ENCODE data around the gene USP33. TPM values are rescaled to one million over a fixed set of nuclear protein-coding genes. Genes with fewer than 3 reads are reported as not detected.
A peak's percentile ranks its signal among the peaks of the same experiment; 100 is the strongest.

USP33 gene
- total and polyA plus RNA-seq, 2 of the 13 experiments (the other 11 are each of a cell fraction or from before 2014, with no cell fraction given): 32.0 to 49.1 TPM

DNA sequence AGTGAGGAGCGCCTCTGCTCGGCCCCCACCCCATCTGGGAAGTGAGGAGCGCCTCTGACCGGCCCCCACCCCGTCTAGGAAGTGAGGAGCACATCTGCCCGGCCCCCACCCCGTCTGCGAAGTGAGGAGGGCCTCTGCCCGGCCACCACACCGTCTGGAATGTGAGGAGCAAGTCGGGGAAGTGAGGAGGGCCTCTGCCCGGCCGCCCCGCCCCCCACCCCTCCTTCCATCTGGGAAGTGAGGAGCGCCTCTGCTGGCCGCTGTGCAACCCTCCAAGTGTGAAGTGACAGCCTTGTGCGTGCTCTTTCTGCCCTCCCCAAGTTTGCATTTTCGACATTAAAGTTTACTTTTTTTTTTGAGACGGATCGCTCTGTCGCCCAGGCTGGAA, 72.1 kb downstream of the USP33 start (continued):
- TF ChIP-seq, protein P1, sequence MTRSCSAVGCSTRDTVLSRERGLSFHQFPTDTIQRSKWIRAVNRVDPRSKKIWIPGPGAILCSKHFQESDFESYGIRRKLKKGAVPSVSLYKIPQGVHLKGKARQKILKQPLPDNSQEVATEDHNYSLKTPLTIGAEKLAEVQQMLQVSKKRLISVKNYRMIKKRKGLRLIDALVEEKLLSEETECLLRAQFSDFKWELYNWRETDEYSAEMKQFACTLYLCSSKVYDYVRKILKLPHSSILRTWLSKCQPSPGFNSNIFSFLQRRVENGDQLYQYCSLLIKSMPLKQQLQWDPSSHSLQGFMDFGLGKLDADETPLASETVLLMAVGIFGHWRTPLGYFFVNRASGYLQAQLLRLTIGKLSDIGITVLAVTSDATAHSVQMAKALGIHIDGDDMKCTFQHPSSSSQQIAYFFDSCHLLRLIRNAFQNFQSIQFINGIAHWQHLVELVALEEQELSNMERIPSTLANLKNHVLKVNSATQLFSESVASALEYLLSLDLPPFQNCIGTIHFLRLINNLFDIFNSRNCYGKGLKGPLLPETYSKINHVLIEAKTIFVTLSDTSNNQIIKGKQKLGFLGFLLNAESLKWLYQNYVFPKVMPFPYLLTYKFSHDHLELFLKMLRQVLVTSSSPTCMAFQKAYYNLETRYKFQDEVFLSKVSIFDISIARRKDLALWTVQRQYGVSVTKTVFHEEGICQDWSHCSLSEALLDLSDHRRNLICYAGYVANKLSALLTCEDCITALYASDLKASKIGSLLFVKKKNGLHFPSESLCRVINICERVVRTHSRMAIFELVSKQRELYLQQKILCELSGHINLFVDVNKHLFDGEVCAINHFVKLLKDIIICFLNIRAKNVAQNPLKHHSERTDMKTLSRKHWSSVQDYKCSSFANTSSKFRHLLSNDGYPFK (CRISPR knock-in tag; IDR thresholded peaks at IDR 0.05; ENCODE audit: borderline replicate concordance): no peak; the same call in 1 of the 2 replicates
- TF ChIP-seq ZNF235 (CRISPR knock-in tag; IDR thresholded peaks at IDR 0.05; ENCODE audit: borderline replicate concordance) (no peak), KLF15 (CRISPR knock-in tag; IDR thresholded peaks at IDR 0.05; ENCODE audit: borderline replicate concordance) (no peak), CREB1 (IDR thresholded peaks at IDR 0.05) (no peak), CREB1 (CRISPR knock-in tag; IDR thresholded peaks at IDR 0.05) (no peak), ZNF629 (CRISPR knock-in tag; conservative IDR thresholded peaks at IDR 0.05) (no peak), CENPT (CRISPR knock-in tag; IDR thresholded peaks at IDR 0.05; ENCODE audit: low read depth) (no peak), RBFOX2 (IDR thresholded peaks at IDR 0.05; ENCODE audit: low read depth, low read length) (0 out of 2 replicates have a peak, but pooled peaks have one; percentile 27)
- TF ChIP-seq, protein P2, sequence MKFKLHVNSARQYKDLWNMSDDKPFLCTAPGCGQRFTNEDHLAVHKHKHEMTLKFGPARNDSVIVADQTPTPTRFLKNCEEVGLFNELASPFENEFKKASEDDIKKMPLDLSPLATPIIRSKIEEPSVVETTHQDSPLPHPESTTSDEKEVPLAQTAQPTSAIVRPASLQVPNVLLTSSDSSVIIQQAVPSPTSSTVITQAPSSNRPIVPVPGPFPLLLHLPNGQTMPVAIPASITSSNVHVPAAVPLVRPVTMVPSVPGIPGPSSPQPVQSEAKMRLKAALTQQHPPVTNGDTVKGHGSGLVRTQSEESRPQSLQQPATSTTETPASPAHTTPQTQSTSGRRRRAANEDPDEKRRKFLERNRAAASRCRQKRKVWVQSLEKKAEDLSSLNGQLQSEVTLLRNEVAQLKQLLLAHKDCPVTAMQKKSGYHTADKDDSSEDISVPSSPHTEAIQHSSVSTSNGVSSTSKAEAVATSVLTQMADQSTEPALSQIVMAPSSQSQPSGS (CRISPR knock-in tag; IDR thresholded peaks at IDR 0.05): no peak
- TF ChIP-seq, protein P3, sequence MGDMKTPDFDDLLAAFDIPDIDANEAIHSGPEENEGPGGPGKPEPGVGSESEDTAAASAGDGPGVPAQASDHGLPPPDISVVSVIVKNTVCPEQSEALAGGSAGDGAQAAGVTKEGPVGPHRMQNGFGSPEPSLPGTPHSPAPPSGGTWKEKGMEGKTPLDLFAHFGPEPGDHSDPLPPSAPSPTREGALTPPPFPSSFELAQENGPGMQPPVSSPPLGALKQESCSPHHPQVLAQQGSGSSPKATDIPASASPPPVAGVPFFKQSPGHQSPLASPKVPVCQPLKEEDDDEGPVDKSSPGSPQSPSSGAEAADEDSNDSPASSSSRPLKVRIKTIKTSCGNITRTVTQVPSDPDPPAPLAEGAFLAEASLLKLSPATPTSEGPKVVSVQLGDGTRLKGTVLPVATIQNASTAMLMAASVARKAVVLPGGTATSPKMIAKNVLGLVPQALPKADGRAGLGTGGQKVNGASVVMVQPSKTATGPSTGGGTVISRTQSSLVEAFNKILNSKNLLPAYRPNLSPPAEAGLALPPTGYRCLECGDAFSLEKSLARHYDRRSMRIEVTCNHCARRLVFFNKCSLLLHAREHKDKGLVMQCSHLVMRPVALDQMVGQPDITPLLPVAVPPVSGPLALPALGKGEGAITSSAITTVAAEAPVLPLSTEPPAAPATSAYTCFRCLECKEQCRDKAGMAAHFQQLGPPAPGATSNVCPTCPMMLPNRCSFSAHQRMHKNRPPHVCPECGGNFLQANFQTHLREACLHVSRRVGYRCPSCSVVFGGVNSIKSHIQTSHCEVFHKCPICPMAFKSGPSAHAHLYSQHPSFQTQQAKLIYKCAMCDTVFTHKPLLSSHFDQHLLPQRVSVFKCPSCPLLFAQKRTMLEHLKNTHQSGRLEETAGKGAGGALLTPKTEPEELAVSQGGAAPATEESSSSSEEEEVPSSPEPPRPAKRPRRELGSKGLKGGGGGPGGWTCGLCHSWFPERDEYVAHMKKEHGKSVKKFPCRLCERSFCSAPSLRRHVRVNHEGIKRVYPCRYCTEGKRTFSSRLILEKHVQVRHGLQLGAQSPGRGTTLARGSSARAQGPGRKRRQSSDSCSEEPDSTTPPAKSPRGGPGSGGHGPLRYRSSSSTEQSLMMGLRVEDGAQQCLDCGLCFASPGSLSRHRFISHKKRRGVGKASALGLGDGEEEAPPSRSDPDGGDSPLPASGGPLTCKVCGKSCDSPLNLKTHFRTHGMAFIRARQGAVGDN (CRISPR knock-in tag; IDR thresholded peaks at IDR 0.05): peak; percentile 38
- TF ChIP-seq, protein P4, sequence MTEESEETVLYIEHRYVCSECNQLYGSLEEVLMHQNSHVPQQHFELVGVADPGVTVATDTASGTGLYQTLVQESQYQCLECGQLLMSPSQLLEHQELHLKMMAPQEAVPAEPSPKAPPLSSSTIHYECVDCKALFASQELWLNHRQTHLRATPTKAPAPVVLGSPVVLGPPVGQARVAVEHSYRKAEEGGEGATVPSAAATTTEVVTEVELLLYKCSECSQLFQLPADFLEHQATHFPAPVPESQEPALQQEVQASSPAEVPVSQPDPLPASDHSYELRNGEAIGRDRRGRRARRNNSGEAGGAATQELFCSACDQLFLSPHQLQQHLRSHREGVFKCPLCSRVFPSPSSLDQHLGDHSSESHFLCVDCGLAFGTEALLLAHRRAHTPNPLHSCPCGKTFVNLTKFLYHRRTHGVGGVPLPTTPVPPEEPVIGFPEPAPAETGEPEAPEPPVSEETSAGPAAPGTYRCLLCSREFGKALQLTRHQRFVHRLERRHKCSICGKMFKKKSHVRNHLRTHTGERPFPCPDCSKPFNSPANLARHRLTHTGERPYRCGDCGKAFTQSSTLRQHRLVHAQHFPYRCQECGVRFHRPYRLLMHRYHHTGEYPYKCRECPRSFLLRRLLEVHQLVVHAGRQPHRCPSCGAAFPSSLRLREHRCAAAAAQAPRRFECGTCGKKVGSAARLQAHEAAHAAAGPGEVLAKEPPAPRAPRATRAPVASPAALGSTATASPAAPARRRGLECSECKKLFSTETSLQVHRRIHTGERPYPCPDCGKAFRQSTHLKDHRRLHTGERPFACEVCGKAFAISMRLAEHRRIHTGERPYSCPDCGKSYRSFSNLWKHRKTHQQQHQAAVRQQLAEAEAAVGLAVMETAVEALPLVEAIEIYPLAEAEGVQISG (CRISPR knock-in tag; IDR thresholded peaks at IDR 0.05): no peak
- TF ChIP-seq, protein P5, sequence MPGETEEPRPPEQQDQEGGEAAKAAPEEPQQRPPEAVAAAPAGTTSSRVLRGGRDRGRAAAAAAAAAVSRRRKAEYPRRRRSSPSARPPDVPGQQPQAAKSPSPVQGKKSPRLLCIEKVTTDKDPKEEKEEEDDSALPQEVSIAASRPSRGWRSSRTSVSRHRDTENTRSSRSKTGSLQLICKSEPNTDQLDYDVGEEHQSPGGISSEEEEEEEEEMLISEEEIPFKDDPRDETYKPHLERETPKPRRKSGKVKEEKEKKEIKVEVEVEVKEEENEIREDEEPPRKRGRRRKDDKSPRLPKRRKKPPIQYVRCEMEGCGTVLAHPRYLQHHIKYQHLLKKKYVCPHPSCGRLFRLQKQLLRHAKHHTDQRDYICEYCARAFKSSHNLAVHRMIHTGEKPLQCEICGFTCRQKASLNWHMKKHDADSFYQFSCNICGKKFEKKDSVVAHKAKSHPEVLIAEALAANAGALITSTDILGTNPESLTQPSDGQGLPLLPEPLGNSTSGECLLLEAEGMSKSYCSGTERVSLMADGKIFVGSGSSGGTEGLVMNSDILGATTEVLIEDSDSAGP (CRISPR knock-in tag; IDR thresholded peaks at IDR 0.05; ENCODE audit: borderline replicate concordance): no peak
